Muscle of leg (tissue), 11 donors: ENCODE results near the gene SEMA6D. TPM values are rescaled to one million over a fixed set of nuclear protein-coding genes. Genes with fewer than 3 reads are reported as not detected.
"Not testable (repeated sequence)": the region's sequence is repeated elsewhere in the genome, so short reads cannot be mapped to it uniquely, and the experiment has no call there.

Source experiments
- DNase-seq: peaks from one replicate; pipeline ENCODE4 v3.0.0; 2013
- H3K27ac ChIP-seq: one replicate; pipeline ENCODE4 v1.5.1; 2013; ENCODE audit warnings: mild to moderate bottlenecking, low read length, control low read depth
- H3K27me3 ChIP-seq: one replicate; pipeline ENCODE4 v1.6.1; 2013; ENCODE audit warnings: low read length; ENCODE audit not compliant: control insufficient read depth, insufficient read depth
- H3K36me3 ChIP-seq: one replicate; pipeline ENCODE4 v1.6.1; 2013; ENCODE audit warnings: low read length; ENCODE audit not compliant: control insufficient read depth, insufficient read depth
- H3K4me1 ChIP-seq: one replicate; pipeline ENCODE4 v1.6.1; 2013; ENCODE audit warnings: low read length; ENCODE audit not compliant: control insufficient read depth, insufficient read depth
- H3K4me3 ChIP-seq: one replicate; pipeline ENCODE4 v1.5.1; 2013; ENCODE audit warnings: low read length, control low read depth
- H3K9me3 ChIP-seq: replicated peaks from 2 replicates; pipeline ENCODE4 v1.6.1; 2013; ENCODE audit warnings: low read depth, low read length; ENCODE audit not compliant: control insufficient read depth
- WGBS: methylation state at CpG from one replicate; pipeline ENCODE4 v1.1.5; 2013; ENCODE audit warnings: missing lambda C conversion rate; ENCODE audit not compliant: insufficient coverage; 5-methylcytosine and 5-hydroxymethylcytosine counted together
- polyA plus RNA-seq, 8 donors: library from polyadenylated mRNA; unstranded; fragments of 120-200 nt; gene quantifications; one replicate each; pipeline versions ENCODE4 v1.2.1 to v1.2.3, GENCODE V29; 2013; ENCODE audit warnings: inconsistent platforms in 1 of 8, low replicate concordance in 1 of 8; ENCODE audit not compliant: insufficient read length in 8 of 8, insufficient read depth in 1 of 8
- total RNA-seq: library from RNA; stranded (reverse); fragments of 120-200 nt; gene quantifications from one replicate; pipeline ENCODE4 v1.2.4, GENCODE V29; 2013

The SEMA6D gene
- total and polyA plus RNA-seq, 9 donors, result 35.0 to 69.5 (median 44.9) TPM

DNA sequence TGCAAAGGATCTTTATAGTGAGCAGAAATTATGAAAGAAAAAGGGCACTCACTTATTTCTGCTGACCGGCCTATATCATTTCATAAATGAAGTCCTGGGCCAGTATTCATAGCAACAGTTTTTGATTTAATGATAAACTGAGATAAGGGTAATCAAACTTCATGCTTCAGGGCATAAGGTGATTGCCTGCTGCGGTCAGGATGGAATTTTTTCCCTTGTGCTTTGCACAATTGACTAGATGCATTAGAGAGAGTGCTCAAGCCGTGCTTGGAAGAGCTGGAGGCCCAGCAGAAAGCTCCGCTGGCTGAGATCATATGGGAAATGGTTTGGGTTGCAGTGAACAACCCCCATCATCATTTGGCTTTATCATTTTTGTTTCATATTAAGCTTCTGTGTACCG, 10.4 kb downstream of the SEMA6D start:
- WGBS, result 80% methylated on average over 1 of the region's 5 CpGs
- Histone ChIP-seq H3K27ac (no peak overlapping the region), H3K4me1 (peaks cover 24% of the 10 kb centered on the region), H3K27me3 (no peaks in the 10 kb centered on the region), H3K36me3 (peaks cover 4% of the 10 kb centered on the region), H3K4me3 (no peak overlapping the region), H3K9me3 (no peaks in the 10 kb centered on the region)
- DNase-seq, result no peak

DNA sequence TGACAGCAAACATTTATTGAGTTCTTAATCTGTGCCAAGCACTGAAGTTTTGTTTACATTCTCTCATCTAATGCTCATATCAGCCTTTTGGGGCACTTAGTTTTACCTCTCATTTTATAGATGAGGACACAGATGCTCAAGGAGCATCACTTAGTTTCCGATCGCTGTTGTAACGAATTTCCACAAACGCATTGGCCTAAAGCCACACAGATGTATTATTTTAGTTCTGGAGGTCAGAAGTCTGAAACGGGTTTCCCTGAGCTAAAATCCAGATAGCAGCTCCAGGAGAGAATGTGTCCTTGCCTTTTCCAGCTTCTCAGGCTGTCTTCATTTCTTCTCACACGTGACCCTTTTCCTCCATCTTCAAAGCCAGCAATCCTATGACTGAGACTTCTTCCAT, 11.1 kb downstream of the SEMA6D start:
- DNase-seq, result peak; percentile 69
- H3K27me3 ChIP-seq, result no peaks in the 10 kb centered on the region
- H3K9me3 ChIP-seq, result no peaks in the 10 kb centered on the region
- H3K4me3 ChIP-seq, result no peak overlapping the region
- peaks cover 4% of the 10 kb centered on the region for H3K36me3 ChIP-seq
- H3K27ac ChIP-seq, result no peak overlapping the region
- H3K4me1 ChIP-seq, result peaks cover 24% of the 10 kb centered on the region
- 47% methylated on average over 2 of the region's 6 CpGs for WGBS

DNA sequence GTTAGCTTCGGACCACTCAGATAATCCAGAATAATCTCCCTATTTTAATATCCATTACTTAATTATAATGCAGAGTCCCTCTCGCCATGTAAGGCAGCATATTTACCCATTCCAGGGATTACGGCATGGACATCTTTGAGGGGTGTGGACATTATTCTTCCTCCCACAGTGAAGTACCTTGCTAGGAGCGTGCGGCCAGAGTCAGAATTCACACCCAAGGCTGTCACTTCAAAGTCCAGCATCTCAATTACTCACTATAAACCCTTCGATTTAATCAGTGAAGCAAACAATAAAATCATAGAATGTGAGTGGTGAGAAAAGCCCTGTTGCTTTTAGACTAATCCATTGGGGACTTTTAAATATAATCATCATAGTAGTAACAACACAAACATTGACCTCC, 11.6 kb downstream of the SEMA6D start:
- Histone ChIP-seq H3K27ac (no peak overlapping the region), H3K4me3 (no peak overlapping the region), H3K4me1 (peaks cover 24% of the 10 kb centered on the region), H3K27me3 (no peaks in the 10 kb centered on the region), H3K9me3 (no peaks in the 10 kb centered on the region), H3K36me3 (peaks cover 4% of the 10 kb centered on the region)
- no CpG with 5 or more reads among the region's 6 CpGs for WGBS
- no peak for DNase-seq

DNA sequence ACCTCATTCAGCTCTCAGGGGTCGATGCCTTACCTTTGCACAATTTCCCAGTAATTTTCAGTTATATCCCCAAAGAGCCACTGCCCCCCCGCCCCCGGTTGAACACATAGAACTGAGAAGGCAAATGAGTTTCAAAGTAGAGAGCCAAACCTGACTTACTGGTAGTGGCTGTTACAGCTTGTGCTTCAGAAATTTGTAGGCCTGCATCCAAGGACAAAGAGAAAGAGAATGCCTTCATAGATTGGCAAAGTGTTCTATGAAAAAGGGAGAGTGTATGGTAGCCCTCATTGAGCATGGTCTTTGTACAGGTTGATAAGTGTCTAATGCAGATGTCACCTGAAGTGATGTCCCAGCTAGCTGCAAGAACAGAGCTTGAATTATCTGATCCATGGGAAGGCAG, 13.9 kb downstream of the SEMA6D start:
- Histone ChIP-seq H3K27ac (no peak overlapping the region), H3K9me3 (no peaks in the 10 kb centered on the region), H3K4me3 (no peak overlapping the region), H3K36me3 (peaks cover 4% of the 10 kb centered on the region), H3K27me3 (no peaks in the 10 kb centered on the region), H3K4me1 (peaks cover 21% of the 10 kb centered on the region)
- whole genome bisulfite sequencing, result no CpG with 5 or more reads among the region's 3 CpGs
- DNase-seq, result no peak

DNA sequence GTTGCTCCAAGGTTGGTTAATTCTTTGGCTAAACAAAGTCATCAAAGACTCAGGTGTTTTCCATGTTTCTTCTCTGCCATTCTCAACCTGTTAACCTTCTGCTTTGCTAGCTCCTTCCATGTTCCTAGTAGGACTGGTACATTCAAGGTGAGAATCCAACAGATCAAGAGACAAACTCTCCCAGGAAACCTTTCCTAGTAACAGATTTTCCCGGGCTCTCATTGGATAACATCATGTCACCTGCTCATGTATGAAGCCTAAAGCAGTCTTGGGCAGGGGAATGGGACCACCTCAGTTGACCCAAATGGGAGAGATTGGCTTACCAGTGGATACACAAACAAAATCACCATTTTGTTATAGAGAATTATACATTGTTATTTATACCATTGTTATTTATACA, 14.9 kb downstream of the SEMA6D start:
- peaks cover 15% of the 10 kb centered on the region for H3K4me1 ChIP-seq
- peaks cover 4% of the 10 kb centered on the region for H3K36me3 ChIP-seq
- H3K4me3 ChIP-seq, result no peak overlapping the region
- no peaks in the 10 kb centered on the region for H3K27me3 ChIP-seq
- no peak for DNase-seq
- no peak overlapping the region for H3K27ac ChIP-seq
- WGBS, result no CpG with 5 or more reads among the region's 1 CpG
- H3K9me3 ChIP-seq, result no peaks in the 10 kb centered on the region

DNA sequence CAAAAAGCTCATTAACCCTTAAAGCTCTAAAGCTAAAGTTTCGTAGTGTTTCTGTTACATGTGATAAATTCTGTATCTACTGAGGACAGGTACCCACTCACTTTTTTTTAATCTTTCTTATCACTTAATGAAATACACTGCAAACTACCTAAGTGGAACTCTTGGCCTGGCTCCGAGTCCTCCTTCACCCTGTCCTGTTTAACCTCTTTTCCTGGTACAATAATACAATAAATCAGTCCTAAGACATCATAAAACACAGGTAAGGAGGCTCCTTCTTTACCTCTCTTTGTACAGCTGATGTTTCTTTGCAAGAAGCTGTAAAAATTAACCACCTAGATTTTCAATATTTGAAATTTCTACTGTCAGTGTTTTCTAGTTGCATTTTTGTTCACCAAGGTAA, 15.8 kb downstream of the SEMA6D start:
- Histone ChIP-seq H3K36me3 (peaks cover 4% of the 10 kb centered on the region), H3K9me3 (no peaks in the 10 kb centered on the region), H3K4me1 (peaks cover 8% of the 10 kb centered on the region), H3K4me3 (no peak overlapping the region), H3K27ac (no peak overlapping the region), H3K27me3 (no peaks in the 10 kb centered on the region)
- 80% methylated on average over 1 of the region's 2 CpGs for WGBS
- DNase-seq, result no peak

DNA sequence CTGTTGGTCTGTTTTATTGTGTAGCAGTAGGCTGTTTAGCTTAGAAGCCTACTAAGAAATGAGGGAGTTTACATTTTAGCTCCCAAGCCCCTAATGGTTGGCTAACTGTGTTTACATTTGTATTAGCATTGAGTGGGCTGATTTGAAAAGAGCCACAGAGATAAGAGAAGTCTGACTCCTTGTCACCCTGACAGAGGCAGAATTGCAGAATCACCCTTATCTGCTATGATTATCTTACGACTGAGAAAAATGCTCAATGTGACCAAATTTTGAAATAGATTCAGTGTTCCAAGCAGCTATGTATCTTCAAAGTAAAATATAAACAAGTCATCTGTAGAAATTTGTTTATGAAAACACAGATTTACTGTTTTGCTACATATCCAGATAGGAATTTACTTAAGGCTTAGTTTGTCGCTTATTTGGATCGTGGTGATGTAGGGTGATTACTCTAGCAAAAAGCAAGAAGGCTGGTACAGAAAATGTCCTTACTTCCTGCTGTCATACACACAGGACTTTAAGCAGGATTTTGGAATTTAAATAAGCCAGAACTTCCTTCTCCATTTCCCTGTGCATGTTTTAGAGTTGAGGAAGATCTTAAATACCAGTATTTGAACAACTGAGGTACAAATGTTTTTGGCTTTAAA, 19.0 kb downstream of the SEMA6D start:
- H3K4me1 ChIP-seq, result no peaks in the 10 kb centered on the region
- H3K27me3 ChIP-seq, result no peaks in the 10 kb centered on the region
- no CpG with 5 or more reads among the region's 3 CpGs for WGBS
- DNase-seq, result no peak
- H3K9me3 ChIP-seq, result no peaks in the 10 kb centered on the region
- no peaks in the 10 kb centered on the region for H3K36me3 ChIP-seq
- no peak overlapping the region for H3K27ac ChIP-seq
- no peak overlapping the region for H3K4me3 ChIP-seq

DNA sequence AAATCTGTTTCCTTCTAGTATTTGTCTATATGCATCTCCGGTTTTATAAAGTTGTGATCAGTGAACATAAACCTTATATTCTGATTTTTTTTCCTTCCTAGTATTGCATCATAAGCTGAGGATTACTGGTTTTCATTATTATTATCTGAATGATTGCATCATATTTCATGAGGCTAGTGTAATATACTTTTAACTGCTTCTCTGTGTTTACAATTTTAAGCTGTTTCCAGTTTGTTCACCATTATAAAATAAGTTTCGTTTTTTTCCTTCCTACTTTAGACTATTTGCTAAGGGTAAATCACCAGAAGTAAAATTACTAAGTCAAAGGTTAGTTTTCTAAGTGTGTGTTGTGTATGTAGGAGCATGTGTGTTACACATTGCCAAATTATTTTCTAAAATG, 20.2 kb downstream of the SEMA6D start:
- Histone ChIP-seq H3K4me1 (no peaks in the 10 kb centered on the region), H3K4me3 (no peak overlapping the region), H3K27ac (no peak overlapping the region), H3K27me3 (no peaks in the 10 kb centered on the region), H3K9me3 (no peaks in the 10 kb centered on the region), H3K36me3 (peaks cover 4% of the 10 kb centered on the region)
- WGBS, result no CpG with 5 or more reads among the region's 2 CpGs
- no peak for DNase-seq

DNA sequence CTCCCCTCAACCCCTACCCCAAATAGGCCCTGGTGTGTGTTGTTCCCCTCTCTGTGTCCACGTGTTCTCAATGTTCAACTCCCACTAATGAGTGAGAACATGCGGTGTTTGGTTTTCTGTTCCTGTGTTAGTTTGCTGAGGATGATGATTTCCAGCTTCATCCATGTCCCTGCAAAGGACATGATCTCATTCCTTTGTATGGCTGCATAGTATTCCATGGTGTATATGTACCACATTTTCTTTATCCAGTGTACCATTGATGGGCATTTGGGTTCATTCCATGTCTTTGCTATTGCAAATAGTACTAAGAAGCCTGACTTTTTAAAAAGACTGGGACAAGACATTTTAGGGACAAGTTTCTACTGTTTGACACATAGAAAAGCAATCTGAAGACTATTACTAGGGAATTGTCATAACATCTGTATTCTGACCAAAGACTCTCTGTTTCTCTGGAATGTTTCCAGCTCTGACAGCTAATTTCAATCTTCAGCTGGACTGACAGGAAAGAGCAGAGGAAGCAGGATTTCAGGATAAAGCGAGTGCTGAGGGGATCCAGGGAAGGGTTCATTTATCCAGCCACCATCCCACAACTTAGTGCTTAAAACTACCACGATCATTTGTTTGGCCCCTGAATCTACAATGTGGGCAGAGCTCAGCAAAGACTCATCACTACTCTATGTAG, 21.0 kb downstream of the SEMA6D start:
- not testable (repeated sequence) for H3K27me3 ChIP-seq, H3K4me1 ChIP-seq, H3K9me3 ChIP-seq, H3K36me3 ChIP-seq, H3K4me3 ChIP-seq, H3K27ac ChIP-seq
- no CpG with 5 or more reads among the region's 4 CpGs for WGBS
- peak; percentile 50 for DNase-seq

DNA sequence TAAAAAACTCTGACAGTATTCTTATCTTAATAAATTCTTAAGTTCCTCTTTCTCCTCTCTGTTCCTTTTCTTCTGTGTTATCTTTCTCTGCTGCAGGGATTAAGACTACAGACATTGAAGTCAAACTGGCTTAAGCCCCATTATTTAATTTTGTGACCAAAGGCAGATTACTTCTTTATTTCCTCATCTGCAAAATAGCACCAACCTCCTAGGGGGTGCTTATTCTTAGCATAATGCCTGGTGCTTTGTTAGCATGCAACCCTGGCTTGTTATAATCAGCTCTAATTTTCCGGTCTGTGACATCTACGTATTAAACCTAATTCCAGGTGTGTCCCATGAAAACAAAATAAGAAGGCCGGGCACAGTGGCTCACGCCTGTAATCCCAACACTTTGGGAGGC, 23.8 kb downstream of the SEMA6D start:
- H3K9me3 ChIP-seq, result no peaks in the 10 kb centered on the region
- 98% methylated on average over 4 of the region's 4 CpGs for WGBS
- peaks cover 25% of the 10 kb centered on the region for H3K36me3 ChIP-seq
- H3K4me3 ChIP-seq, result no peak overlapping the region
- no peak for DNase-seq
- H3K4me1 ChIP-seq, result no peaks in the 10 kb centered on the region
- no peaks in the 10 kb centered on the region for H3K27me3 ChIP-seq
- H3K27ac ChIP-seq, result no peak overlapping the region
